GM12878 (cell line): Measurements from ENCODE around the gene COL23A1. TPM values are rescaled to one million over a fixed set of nuclear protein-coding genes. Genes with fewer than 3 reads are reported as not detected.

ENCODE experiments used
- ATAC-seq: fragments of 200-7000 bp; cut with Tn5 transposase; 3 replicates; pipeline ENCODE4 v1.9.1; 2020; ENCODE audit warnings: mild to moderate bottlenecking, moderate library complexity
- BruUV-seq: library from RNA; stranded (reverse); fragments of 400-500 nt; replicated peaks from 2 replicates; lab custom pipeline; 2021; lab: Mats Ljungman, UMichigan
- CTCF ChIA-PET: fragments of 300-600 bp; sonication (Branson Sonifier 250); formaldehyde crosslinking; extraction: SDS; loops from one replicate; lab custom pipeline; 2021; ENCODE audit warnings: inconsistent platforms; lab: Yijun Ruan, JAX
- POLR2A ChIA-PET: fragments of 350-600 bp; formaldehyde crosslinking; extraction: SDS; loops from one replicate; lab custom pipeline; 2021; ENCODE audit warnings: inconsistent platforms; lab: Charles Lee
- RAD21 ChIA-PET: fragments of 300-600 bp; sonication (Branson Sonifier 250); formaldehyde crosslinking; loops from one replicate; lab custom pipeline; 2023; ENCODE audit warnings: antibody characterized with exemption; ENCODE audit not compliant: unreplicated experiment; lab: Charles Lee
- SMC1A ChIA-PET: fragments of 300-600 bp; sonication (Branson Sonifier 250); formaldehyde crosslinking; loops from one replicate; lab custom pipeline; 2023; ENCODE audit not compliant: unreplicated experiment, uncharacterized antibody; lab: Charles Lee
- DNase-seq: peaks from one replicate; pipeline ENCODE4 v3.0.0-alpha.2; 2011; ENCODE audit warnings: low read depth, low spot score
- FAIRE-seq: peaks from 3 replicates; lab custom pipeline; 2011; peaks lifted over from hg19 to GRCh38; lab: Jason Lieb, UNC
- H2AFZ ChIP-seq: 2 replicates; pipeline ENCODE4 v1.6.0; 2011; ENCODE audit warnings: low read depth, low read length, control low read depth; ENCODE audit not compliant: control insufficient read depth
- H3K27ac ChIP-seq: 2 replicates; pipeline ENCODE4 v1.5.1; 2011; ENCODE audit warnings: control low read depth; ENCODE audit not compliant: control insufficient read depth, insufficient read depth
- H3K27me3 ChIP-seq, 2 experiments: replicated peaks in 1 of 2; 2 replicates each; pipeline versions ENCODE4 v1.6.0 to v1.6.1; 2011; ENCODE audit warnings: low read length in 1 of 2; ENCODE audit not compliant: control insufficient read depth in 2 of 2, insufficient read depth in 2 of 2
- H3K36me3 ChIP-seq, 2 experiments: 2 replicates each; pipeline ENCODE4 v1.5.1; 2011; ENCODE audit warnings: low read length in 1 of 2; ENCODE audit not compliant: control insufficient read depth in 2 of 2, insufficient read depth in 2 of 2
- H3K4me1 ChIP-seq: 2 replicates; pipeline ENCODE4 v1.6.1; 2011; ENCODE audit warnings: mild to moderate bottlenecking, low read length, moderate library complexity, mixed read lengths; ENCODE audit not compliant: control insufficient read depth, insufficient read depth
- H3K4me2 ChIP-seq: 2 replicates; pipeline ENCODE4 v1.6.0; 2011; ENCODE audit warnings: control low read depth; ENCODE audit not compliant: control insufficient read depth, insufficient read depth
- H3K4me3 ChIP-seq: fragments of 200-600 bp; sonication (generic); 2 replicates; pipeline ENCODE4 v1.5.1; 2016
- H3K79me2 ChIP-seq: 2 replicates; pipeline ENCODE4 v1.6.0; 2011; ENCODE audit warnings: low read length; ENCODE audit not compliant: control insufficient read depth, insufficient read depth
- H3K9ac ChIP-seq: 2 replicates; pipeline ENCODE4 v1.8.0; 2011; ENCODE audit warnings: low read length, control low read depth, mixed read lengths; ENCODE audit not compliant: control insufficient read depth, insufficient read depth
- H3K9me3 ChIP-seq: replicated peaks from 3 replicates; pipeline ENCODE4 v1.5.1; 2011; ENCODE audit warnings: mild to moderate bottlenecking, low read length; ENCODE audit not compliant: control insufficient read depth, insufficient read depth
- H4K20me1 ChIP-seq: 2 replicates; pipeline ENCODE4 v1.6.0; 2011; ENCODE audit not compliant: control insufficient read depth, insufficient read depth
- EED ChIP-seq: sonication (generic); IDR thresholded peaks from 2 replicates; pipeline ENCODE4 v1.6.1; 2016; ENCODE audit warnings: antibody characterized with exemption, low read depth
- EGR1 ChIP-seq, 2 experiments: IDR thresholded peaks; 1 replicate in 1 of 2; 2 replicates in 1 of 2; pipeline ENCODE4 v1.6.1; 2011 to 2012; ENCODE audit warnings: low read depth in 2 of 2, low read length in 2 of 2, borderline replicate concordance in 1 of 2, mild to moderate bottlenecking in 1 of 2, moderate library complexity in 1 of 2
- JUND ChIP-seq: IDR thresholded peaks from 2 replicates; pipeline ENCODE4 v1.6.1; 2012; ENCODE audit warnings: low read depth, mild to moderate bottlenecking, low read length, improper control_type of control experiment, moderate library complexity
- LARP7 ChIP-seq: fragments of 450-650 bp; IDR thresholded peaks from 2 replicates; pipeline ENCODE4 v1.6.1; 2017; ENCODE audit warnings: mild to moderate bottlenecking
- NR2F1 ChIP-seq: fragments of 450-650 bp; conservative IDR thresholded peaks from 2 replicates; pipeline ENCODE4 v1.6.1; 2017; ENCODE audit warnings: mild to moderate bottlenecking
- PAX8 ChIP-seq: fragments of 450-650 bp; IDR thresholded peaks from 2 replicates; pipeline ENCODE4 v1.6.1; 2017; ENCODE audit warnings: mild to moderate bottlenecking, moderate library complexity
- POLR2AphosphoS2 ChIP-seq: IDR thresholded peaks from 2 replicates; pipeline ENCODE4 v1.6.1; 2011; ENCODE audit warnings: low read depth, mild to moderate bottlenecking, low read length, improper control_type of control experiment, moderate library complexity
- SREBF2 ChIP-seq: IDR thresholded peaks from 2 replicates; pipeline ENCODE4 v1.6.1; 2012; ENCODE audit warnings: mild to moderate bottlenecking, low read length
- WRNIP1 ChIP-seq: IDR thresholded peaks from 2 replicates; pipeline ENCODE4 v1.6.1; 2011; ENCODE audit warnings: low read depth, low read length, improper control_type of control experiment, borderline replicate concordance
- ZBTB33 ChIP-seq: fragments of 450-650 bp; IDR thresholded peaks from 2 replicates; pipeline ENCODE4 v1.6.1; 2017; ENCODE audit warnings: mild to moderate bottlenecking
- WGBS: methylation state at CpG from one replicate; pipeline ENCODE4 v1.1.6; 2016; ENCODE audit warnings: low lambda C conversion rate; ENCODE audit not compliant: insufficient replicate concordance, insufficient coverage; ENCODE audit errors: missing lambda C conversion rate; 5-methylcytosine and 5-hydroxymethylcytosine counted together
- in situ Hi-C: fragments of 300-500 bp; cut with MboI; formaldehyde crosslinking; loops from 9 replicates; pipeline ENCODE4 v1.14.3; 2018; ENCODE audit warnings: mixed read lengths
- intact Hi-C: fragments of 100-400 bp; cut with micrococcal nuclease; formaldehyde crosslinking; loops from one replicate; pipeline ENCODE4 v1.14.2; 2022; ENCODE audit not compliant: unreplicated experiment
- polyA plus RNA-seq, 11 experiments: library from polyadenylated mRNA; depleted of rRNA in 4 of 11; unstranded in 6 of 11; stranded (reverse) in 5 of 11; fragments of >200 nt; fragmentation: Nextera tagmentation in 4 of 11; fragmentation: Illumina TruSeq in 1 of 11; extraction: Ambion mirVana in 4 of 11; extraction: Trizol in 1 of 11; gene quantifications; 1 replicate in 1 of 11; 2 replicates in 10 of 11; pipeline versions ENCODE4 v1.2.1 to v1.2.3, GENCODE V29; 2011 to 2016; ENCODE audit warnings: inconsistent platforms in 2 of 11, missing spikeins in 2 of 11, low read depth in 1 of 11
- total RNA-seq, 4 experiments: library from RNA; depleted of rRNA in 3 of 4; stranded (reverse); fragments of >200 nt in 3 of 4; fragmentation: Illumina TruSeq in 1 of 4; extraction: Trizol in 1 of 4; gene quantifications; 2 replicates each; pipeline versions ENCODE4 v1.2.1 to v1.2.3, GENCODE V29; 2013 to 2021

COL23A1 gene
- total and polyA plus RNA-seq, 10 of the 15 experiments (the other 5 are each of a cell fraction or from before 2014, with no cell fraction given): 0.03 to 0.83 (median 0.09) TPM; not detected in 5

- H3K9ac ChIP-seq: no peak overlapping the region
- peaks cover 4% of the 10 kb centered on the region; the same call in 2 of the 3 replicates for H3K9me3 ChIP-seq
- ChIA-PET POLR2A (no interaction called here), RAD21 (no interaction called here), SMC1A (interaction anchor here (1.0 kb wide), 1 partner anchor 267 kb away, joined by 3 read pairs; no protein-coding TSS in a partner anchor), CTCF (interaction anchor here (0.9 kb wide), 1 partner anchor 59 kb away, joined by 3 read pairs; no protein-coding TSS in a partner anchor)
- intact Hi-C loops (loop anchor here (10.0 kb wide), 2 partner anchors 169 to 449 kb away; partner anchors contain the start of gene ZNF354A), in situ Hi-C loops (no loop called here)
- no peaks in the 10 kb centered on the region for H3K79me2 ChIP-seq
- no peaks in the 10 kb centered on the region for H4K20me1 ChIP-seq
- TF ChIP-seq EGR1 (IDR thresholded peaks at IDR 0.05; ENCODE audit: borderline replicate concordance in 1 of 2, low read depth in 2 of 2, low read length in 2 of 2) (no peak), NR2F1 (no peak), WRNIP1 (no peak), PAX8 (no peak), SREBF2 (no peak), ZBTB33 (no peak), LARP7 (no peak), JUND (no peak), EED (no peak), POLR2AphosphoS2 (no peak)
- no peak overlapping the region for H3K27ac ChIP-seq
- BruUV-seq: no TSS peak
- ATAC-seq: no peak
- no peaks in the 10 kb centered on the region for H3K36me3 ChIP-seq
- 37% methylated on average over 19 of the region's 19 CpGs for WGBS
- no peaks in the 10 kb centered on the region for H3K4me1 ChIP-seq
- no peak overlapping the region for H3K4me3 ChIP-seq
- no peak for FAIRE-seq
- DNase-seq: no peak
- no peak overlapping the region for H3K4me2 ChIP-seq
- no peaks in the 10 kb centered on the region; a peak in 2 of 4 replicates for H3K27me3 ChIP-seq
- no peak overlapping the region for H2AFZ ChIP-seq
These were observed 304.6 kb downstream of the COL23A1 start for GRCh38 chr5:178285399-178286225.
